ENCODE data around the gene KDM4E.

- TF ChIP-seq, protein P1, sequence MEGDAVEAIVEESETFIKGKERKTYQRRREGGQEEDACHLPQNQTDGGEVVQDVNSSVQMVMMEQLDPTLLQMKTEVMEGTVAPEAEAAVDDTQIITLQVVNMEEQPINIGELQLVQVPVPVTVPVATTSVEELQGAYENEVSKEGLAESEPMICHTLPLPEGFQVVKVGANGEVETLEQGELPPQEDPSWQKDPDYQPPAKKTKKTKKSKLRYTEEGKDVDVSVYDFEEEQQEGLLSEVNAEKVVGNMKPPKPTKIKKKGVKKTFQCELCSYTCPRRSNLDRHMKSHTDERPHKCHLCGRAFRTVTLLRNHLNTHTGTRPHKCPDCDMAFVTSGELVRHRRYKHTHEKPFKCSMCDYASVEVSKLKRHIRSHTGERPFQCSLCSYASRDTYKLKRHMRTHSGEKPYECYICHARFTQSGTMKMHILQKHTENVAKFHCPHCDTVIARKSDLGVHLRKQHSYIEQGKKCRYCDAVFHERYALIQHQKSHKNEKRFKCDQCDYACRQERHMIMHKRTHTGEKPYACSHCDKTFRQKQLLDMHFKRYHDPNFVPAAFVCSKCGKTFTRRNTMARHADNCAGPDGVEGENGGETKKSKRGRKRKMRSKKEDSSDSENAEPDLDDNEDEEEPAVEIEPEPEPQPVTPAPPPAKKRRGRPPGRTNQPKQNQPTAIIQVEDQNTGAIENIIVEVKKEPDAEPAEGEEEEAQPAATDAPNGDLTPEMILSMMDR (IDR thresholded peaks at IDR 0.05) = no peak
- no peak for TF ChIP-seq POLR2A (IDR thresholded peaks at IDR 0.05)
Observed at GRCh38 chr11:95055283-95055897, 30.3 kb downstream of the KDM4E start.

Measured in right lobe of liver (tissue), 4 donors.